Progenitor cell of endocrine pancreas (in vitro differentiated cells): ENCODE measurements around the gene NDRG2. TPM values are rescaled to one million over a fixed set of nuclear protein-coding genes. Genes with fewer than 3 reads are reported as not detected.

Experiments used
- DNase-seq: peaks from one replicate; pipeline ENCODE4 v3.0.0; 2021; ENCODE audit warnings: low spot score; ENCODE audit not compliant: unreplicated experiment
- H3K27ac Mint-ChIP-seq: 2 replicates; pipeline ENCODE4 v1.8.0; 2021; ENCODE audit warnings: mild to moderate bottlenecking, moderate library complexity, mixed read lengths
- H3K27me3 Mint-ChIP-seq: 2 replicates; pipeline ENCODE4 v1.8.0; 2021; ENCODE audit warnings: mixed read lengths
- H3K36me3 Mint-ChIP-seq: 2 replicates; pipeline ENCODE4 v1.8.0; 2022; ENCODE audit warnings: mixed read lengths; ENCODE audit not compliant: insufficient read depth
- H3K4me1 Mint-ChIP-seq: 2 replicates; pipeline ENCODE4 v1.8.0; 2021; ENCODE audit warnings: low read depth, mixed read lengths
- H3K4me3 Mint-ChIP-seq: 2 replicates; pipeline ENCODE4 v1.8.0; 2021; ENCODE audit warnings: low read depth, mild to moderate bottlenecking, moderate library complexity, mixed read lengths
- H3K9me3 Mint-ChIP-seq: 2 replicates; pipeline ENCODE4 v1.8.0; 2021; ENCODE audit warnings: low read depth, mixed read lengths
- total RNA-seq: library from RNA; stranded (reverse); gene quantifications from 2 replicates; pipeline ENCODE4 v1.2.1, GENCODE V29; 2021
- TF ChIP-seq, protein P1 (sequence below): fragments of 200-600 bp; sonication (generic); IDR thresholded peaks from one replicate; pipeline ENCODE4 v1.5.0; 2021; ENCODE audit warnings: antibody characterized with exemption, mild to moderate bottlenecking; ENCODE audit not compliant: unreplicated experiment

The NDRG2 gene
- total RNA-seq, 1 donor from 2014 or later = 61.5 TPM

DNA sequence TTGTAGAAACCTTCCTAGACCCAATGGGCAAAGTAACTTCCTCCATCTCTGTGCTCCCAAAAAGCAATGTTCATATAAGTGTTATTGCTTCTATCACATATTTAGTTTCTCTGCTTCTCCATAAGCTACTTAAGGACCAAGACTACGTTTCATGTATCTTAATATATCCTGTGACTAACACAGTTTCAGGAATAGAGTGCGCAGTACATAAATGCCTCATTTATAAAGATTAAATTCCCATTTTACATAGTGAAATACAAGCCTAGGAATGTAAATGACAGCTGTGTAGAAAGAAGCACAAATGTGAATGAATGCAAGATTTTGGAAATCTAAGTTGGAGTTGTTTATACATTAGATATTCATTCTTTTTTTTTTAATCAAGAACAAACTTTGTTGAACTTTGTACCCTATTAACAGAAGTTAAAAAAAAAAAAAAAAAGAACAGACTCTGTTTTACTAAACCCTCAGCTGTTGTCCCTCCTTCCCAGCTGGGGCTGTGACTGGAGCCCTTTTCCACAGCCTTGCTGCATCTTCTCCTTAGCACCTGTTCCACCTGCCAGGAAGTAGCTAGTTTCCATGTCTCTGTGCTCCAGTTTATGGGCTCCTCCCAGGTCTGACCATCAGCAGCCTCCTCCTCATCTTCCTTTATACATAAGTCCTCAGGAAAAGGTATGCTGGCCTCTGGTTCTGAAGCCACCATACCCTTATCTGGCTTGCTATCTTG, 42.1 kb downstream of the NDRG2 start:
- no peaks in the 10 kb centered on the region for H3K36me3 Mint-ChIP-seq
- H3K27ac Mint-ChIP-seq = peak overlapping the region; percentile 55
- peaks cover 3% of the 10 kb centered on the region for H3K27me3 Mint-ChIP-seq
- H3K9me3 Mint-ChIP-seq = no peaks in the 10 kb centered on the region
- H3K4me1 Mint-ChIP-seq = no peaks in the 10 kb centered on the region
- DNase-seq = no peak
- TF ChIP-seq, protein P1, sequence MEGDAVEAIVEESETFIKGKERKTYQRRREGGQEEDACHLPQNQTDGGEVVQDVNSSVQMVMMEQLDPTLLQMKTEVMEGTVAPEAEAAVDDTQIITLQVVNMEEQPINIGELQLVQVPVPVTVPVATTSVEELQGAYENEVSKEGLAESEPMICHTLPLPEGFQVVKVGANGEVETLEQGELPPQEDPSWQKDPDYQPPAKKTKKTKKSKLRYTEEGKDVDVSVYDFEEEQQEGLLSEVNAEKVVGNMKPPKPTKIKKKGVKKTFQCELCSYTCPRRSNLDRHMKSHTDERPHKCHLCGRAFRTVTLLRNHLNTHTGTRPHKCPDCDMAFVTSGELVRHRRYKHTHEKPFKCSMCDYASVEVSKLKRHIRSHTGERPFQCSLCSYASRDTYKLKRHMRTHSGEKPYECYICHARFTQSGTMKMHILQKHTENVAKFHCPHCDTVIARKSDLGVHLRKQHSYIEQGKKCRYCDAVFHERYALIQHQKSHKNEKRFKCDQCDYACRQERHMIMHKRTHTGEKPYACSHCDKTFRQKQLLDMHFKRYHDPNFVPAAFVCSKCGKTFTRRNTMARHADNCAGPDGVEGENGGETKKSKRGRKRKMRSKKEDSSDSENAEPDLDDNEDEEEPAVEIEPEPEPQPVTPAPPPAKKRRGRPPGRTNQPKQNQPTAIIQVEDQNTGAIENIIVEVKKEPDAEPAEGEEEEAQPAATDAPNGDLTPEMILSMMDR = no peak
- H3K4me3 Mint-ChIP-seq = no peak overlapping the region

DNA sequence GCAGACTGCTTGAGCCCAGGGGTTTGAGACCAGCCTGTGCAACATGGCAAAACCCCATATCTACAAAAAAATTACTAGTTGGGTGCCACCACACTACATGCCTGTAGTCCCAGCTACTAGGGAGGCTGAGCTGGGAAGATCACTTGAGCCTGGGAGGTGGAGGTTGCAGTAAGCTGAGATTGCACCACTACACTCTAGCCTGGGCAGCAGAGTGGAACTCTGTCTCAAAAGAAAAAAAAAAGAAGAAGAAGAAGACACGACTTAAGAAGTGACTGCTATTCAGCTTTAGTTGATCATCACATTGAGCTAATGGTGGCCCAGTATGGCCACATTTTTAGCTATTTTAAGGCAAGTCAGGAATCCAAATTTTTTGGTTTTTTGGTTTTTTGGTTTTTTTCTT, 44.0 kb downstream of the NDRG2 start:
- Mint-ChIP-seq H3K36me3 (no peaks in the 10 kb centered on the region), H3K27me3 (peaks cover 3% of the 10 kb centered on the region), H3K4me1 (no peaks in the 10 kb centered on the region), H3K4me3 (no peak overlapping the region), H3K27ac (no peak overlapping the region), H3K9me3 (no peaks in the 10 kb centered on the region)
- TF ChIP-seq, protein P1 = no peak
- no peak for DNase-seq

DNA sequence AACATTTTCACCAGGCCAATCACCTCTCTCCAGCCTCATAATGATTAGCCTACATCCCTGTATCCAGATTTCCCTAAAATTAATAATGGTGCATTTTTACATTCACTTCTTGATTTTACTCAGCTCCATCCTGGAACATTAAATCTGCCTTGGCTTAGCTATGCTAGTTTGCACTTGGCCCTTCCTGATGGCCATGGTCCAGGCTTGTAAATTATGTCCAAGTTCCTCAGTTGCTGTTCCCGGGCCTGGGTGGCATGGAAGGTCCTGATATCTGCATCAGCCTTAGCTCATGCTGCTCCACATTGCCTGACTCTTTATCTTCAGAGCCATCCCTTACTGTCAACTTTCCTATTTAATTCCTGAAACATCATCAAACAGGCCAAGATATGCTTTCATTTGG, 46.2 kb downstream of the NDRG2 start:
- TF ChIP-seq, protein P1 = no peak
- DNase-seq = no peak
- Mint-ChIP-seq H3K36me3 (no peaks in the 10 kb centered on the region), H3K27me3 (peaks cover 4% of the 10 kb centered on the region), H3K27ac (no peak overlapping the region), H3K9me3 (no peaks in the 10 kb centered on the region), H3K4me3 (no peak overlapping the region), H3K4me1 (no peaks in the 10 kb centered on the region)

- Mint-ChIP-seq H3K4me3 (no peak overlapping the region), H3K36me3 (no peaks in the 10 kb centered on the region), H3K27me3 (peaks cover 24% of the 10 kb centered on the region), H3K9me3 (no peaks in the 10 kb centered on the region), H3K27ac (no peak overlapping the region), H3K4me1 (peaks cover 2% of the 10 kb centered on the region)
- DNase-seq = no peak
- TF ChIP-seq, protein P1 = no peak
Measured at GRCh38 chr14:20976291-20976690, 48.6 kb downstream of the NDRG2 start.

GRCh38 chr14:20973501-20973900, 51.4 kb downstream of the NDRG2 start:
- H3K27me3 Mint-ChIP-seq = peaks cover 29% of the 10 kb centered on the region
- no peak for DNase-seq
- no peak overlapping the region for H3K27ac Mint-ChIP-seq

More at GRCh38 chr14:20973501-20973900, 51.4 kb downstream of the NDRG2 start:
- TF ChIP-seq, protein P1 = no peak
- no peak overlapping the region for H3K4me3 Mint-ChIP-seq
- H3K9me3 Mint-ChIP-seq = no peaks in the 10 kb centered on the region
- H3K4me1 Mint-ChIP-seq = peaks cover 2% of the 10 kb centered on the region
- no peaks in the 10 kb centered on the region for H3K36me3 Mint-ChIP-seq
